Common myeloid progenitor, CD34-positive (primary cell): ENCODE measurements around the gene SWSAP1.
"Not testable (repeated sequence)": the region's sequence is repeated elsewhere in the genome, so short reads cannot be mapped to it uniquely, and the experiment has no call there.

Source experiments
- CTCF ChIA-PET: fragments of 350-600 bp; sonication (Branson Sonifier 250); formaldehyde crosslinking; loops from one replicate; lab custom pipeline; 2021; ENCODE audit warnings: antibody characterized with exemption; lab: Charles Lee
- POLR2A ChIA-PET: fragments of 350-600 bp; sonication (Branson Sonifier 250); formaldehyde crosslinking; loops from one replicate; lab custom pipeline; 2021; ENCODE audit warnings: antibody characterized with exemption; lab: Charles Lee
- DNase-seq, 3 donors: peaks; one replicate each; pipeline versions ENCODE4 v3.0.0 to v3.0.0-alpha.2; 2013
- H3K27ac ChIP-seq, 2 experiments: 1 replicate in 1 of 2; 2 replicates in 1 of 2; pipeline ENCODE4 v1.7.0; 2013; ENCODE audit warnings: inconsistent platforms in 2 of 2, low read length in 2 of 2, mild to moderate bottlenecking in 2 of 2, low read depth in 1 of 2, moderate library complexity in 1 of 2; ENCODE audit not compliant: severe bottlenecking in 2 of 2, insufficient read depth in 1 of 2, poor library complexity in 1 of 2
- H3K27me3 ChIP-seq, 5 experiments: replicated peaks in 2 of 5; 1 replicate in 3 of 5; 2 replicates in 2 of 5; pipeline versions ENCODE4 v1.6.1 to v1.7.0; 2013; ENCODE audit warnings: low read length in 4 of 5, mild to moderate bottlenecking in 2 of 5, moderate library complexity in 2 of 5, inconsistent platforms in 1 of 5; ENCODE audit not compliant: insufficient read depth in 5 of 5, control insufficient read depth in 4 of 5
- H3K36me3 ChIP-seq, 4 experiments: 1 replicate in 2 of 4; 2 replicates in 2 of 4; pipeline versions ENCODE4 v1.6.1 to v1.7.0; 2013; ENCODE audit warnings: low read length in 3 of 4, control low read depth in 1 of 4, mild to moderate bottlenecking in 1 of 4; ENCODE audit not compliant: control insufficient read depth in 4 of 4, insufficient read depth in 4 of 4
- H3K4me1 ChIP-seq, 4 experiments: 1 replicate in 3 of 4; 2 replicates in 1 of 4; pipeline versions ENCODE4 v1.6.1 to v1.7.1; 2013; ENCODE audit warnings: low read length in 3 of 4, mild to moderate bottlenecking in 3 of 4, control low read depth in 1 of 4, inconsistent platforms in 1 of 4, moderate library complexity in 1 of 4; ENCODE audit not compliant: control insufficient read depth in 4 of 4, insufficient read depth in 4 of 4; ENCODE audit errors: control extremely low read depth in 1 of 4
- H3K4me3 ChIP-seq, 7 experiments: 1 replicate in 4 of 7; 2 replicates in 3 of 7; pipeline versions ENCODE4 v1.5.1 to v1.7.0; 2013; ENCODE audit warnings: mild to moderate bottlenecking in 7 of 7, low read length in 6 of 7, moderate library complexity in 6 of 7, inconsistent platforms in 2 of 7, low read depth in 2 of 7, control low read depth in 1 of 7; ENCODE audit not compliant: insufficient read depth in 4 of 7, control insufficient read depth in 1 of 7; ENCODE audit errors: extremely low read depth in 1 of 7
- H3K9me3 ChIP-seq, 5 experiments: 1 replicate in 4 of 5; 2 replicates in 1 of 5; pipeline versions ENCODE4 v1.6.1 to v1.7.1; 2013; ENCODE audit warnings: low read length in 4 of 5, mild to moderate bottlenecking in 2 of 5, inconsistent platforms in 1 of 5, low read depth in 1 of 5, moderate library complexity in 1 of 5; ENCODE audit not compliant: control insufficient read depth in 4 of 5, insufficient read depth in 2 of 5; ENCODE audit errors: control extremely low read depth in 1 of 5
- WGBS: methylation state at CpG from one replicate; pipeline ENCODE4 v1.1.5; 2013; ENCODE audit not compliant: insufficient coverage; 5-methylcytosine and 5-hydroxymethylcytosine counted together

SWSAP1 gene

GRCh38 chr19:11340099-11340467 is 34.4 kb upstream of the SWSAP1 start:
- not testable (repeated sequence) for H3K27ac ChIP-seq, H3K9me3 ChIP-seq
- WGBS = 89% methylated on average over 7 of the region's 8 CpGs

GRCh38 chr19:11342429-11342828 is 32.0 kb upstream of the SWSAP1 start:
- H3K36me3 ChIP-seq = peaks cover 0 to 8% (median 4%) of the 10 kb centered on the region in 4 experiments
- no peak for DNase-seq
- H3K27ac ChIP-seq = no peak overlapping the region
- 100% methylated on average over 3 of the region's 3 CpGs for WGBS
- H3K4me1 ChIP-seq = peaks cover 13 to 66% (median 60%) of the 10 kb centered on the region in 4 experiments
- no peak overlapping the region for H3K4me3 ChIP-seq
- H3K9me3 ChIP-seq = no peaks in the 10 kb centered on the region
- ChIA-PET CTCF (no interaction called here), POLR2A (no interaction called here)
- no peaks in the 10 kb centered on the region for H3K27me3 ChIP-seq

More at GRCh38 chr19:11340099-11340467, 34.4 kb upstream of the SWSAP1 start:
- Histone ChIP-seq H3K4me3 (peak overlapping the region; percentile 57 to 90 (median 77)), H3K36me3 (peaks cover 0 to 23% (median 13%) of the 10 kb centered on the region in 4 experiments), H3K4me1 (peaks cover 12 to 52% (median 52%) of the 10 kb centered on the region in 4 experiments)
- not testable (repeated sequence) for DNase-seq, H3K27me3 ChIP-seq
- ChIA-PET POLR2A (interaction anchor here (0.7 to 1.9 kb wide), 3 partner anchors 17 to 40 kb away, joined by 3 to 15 read pairs (median 3); no protein-coding TSS in a partner anchor), CTCF (interaction anchor here (0.8 to 1.6 kb wide), 6 partner anchors 17 to 45 kb away, joined by 3 to 5 read pairs (median 4); partner anchors contain the start of genes SWSAP1 and TSPAN16)

GRCh38 chr19:11345122-11345803 is 29.2 kb upstream of the SWSAP1 start:
- POLR2A ChIA-PET = interaction anchor here (1.0 to 1.1 kb wide), 2 partner anchors 13 to 22 kb away, joined by 3 to 4 read pairs; no protein-coding TSS in a partner anchor
- no peaks in the 10 kb centered on the region for H3K27me3 ChIP-seq
- peak overlapping the region; percentile 72 to 89 for H3K27ac ChIP-seq
- peak overlapping the region; percentile 51 to 92 (median 78) for H3K4me3 ChIP-seq
- CTCF ChIA-PET = interaction anchor here (1.0 to 2.2 kb wide), 9 partner anchors 9 to 51 kb away, joined by 3 to 11 read pairs (median 5); partner anchors contain the start of genes SWSAP1 and TSPAN16
- peaks cover 7 to 47% (median 41%) of the 10 kb centered on the region in 4 experiments for H3K4me1 ChIP-seq
- H3K9me3 ChIP-seq = peaks cover 0 to 7% (median 5%) of the 10 kb centered on the region in 5 experiments
- no peak for DNase-seq
- peaks cover 0 to 10% (median 4%) of the 10 kb centered on the region in 4 experiments for H3K36me3 ChIP-seq
- WGBS = 30% methylated on average over 4 of the region's 15 CpGs

GRCh38 chr19:11346104-11346940 is 28.1 kb upstream of the SWSAP1 start, which contains the start of the genes CCDC159 and TMEM205:
TSS of gene CCDC159 (plus strand) at chr19:11346519. CDS start at chr19:11346607, 88 bp downstream.
TSS of gene TMEM205 (minus strand) at chr19:11346268. CDS start at chr19:11345619, 649 bp downstream.
- DNase-seq = peak; percentile 99 to 100 (median 100)
- ChIA-PET CTCF (interaction anchor here (0.8 to 1.9 kb wide), 10 partner anchors 9 to 60 kb away, joined by 3 to 11 read pairs (median 5); partner anchors contain the start of genes SWSAP1 and TSPAN16), POLR2A (interaction anchor here (0.6 to 1.5 kb wide), 6 partner anchors 14 to 89 kb away, joined by 3 to 10 read pairs (median 4); partner anchors contain the start of genes PRKCSH and SWSAP1)
- Histone ChIP-seq H3K27me3 (no peaks in the 10 kb centered on the region), H3K4me1 (peaks cover 7 to 47% (median 41%) of the 10 kb centered on the region in 4 experiments), H3K9me3 (peaks cover 0 to 7% (median 5%) of the 10 kb centered on the region in 5 experiments), H3K27ac (peak within 1 kb of the TSS; percentile 72 to 89), H3K36me3 (peaks cover 0 to 10% (median 3%) of the 10 kb centered on the region in 4 experiments), H3K4me3 (peak within 1 kb of the TSS; percentile 51 to 92 (median 78))
- under 1% methylated on average over 34 of the region's 50 CpGs for WGBS

GRCh38 chr19:11347546-11348039 is 26.9 kb upstream of the SWSAP1 start:
- peaks cover 0 to 5% (median 0%) of the 10 kb centered on the region in 4 experiments for H3K36me3 ChIP-seq
- no peaks in the 10 kb centered on the region for H3K27me3 ChIP-seq
- no peak overlapping the region for H3K27ac ChIP-seq
- peaks cover 7 to 47% (median 41%) of the 10 kb centered on the region in 4 experiments for H3K4me1 ChIP-seq
- CTCF ChIA-PET = interaction anchor here (1.0 to 1.9 kb wide), 2 partner anchors 10 to 30 kb away, joined by 3 to 4 read pairs; no protein-coding TSS in a partner anchor
- POLR2A ChIA-PET = interaction anchor here (0.6 to 0.9 kb wide), 2 partner anchors 28 to 1702 kb away, joined by 3 to 5 read pairs; no protein-coding TSS in a partner anchor
- peaks cover 0 to 7% (median 5%) of the 10 kb centered on the region in 5 experiments for H3K9me3 ChIP-seq
- H3K4me3 ChIP-seq = no peak overlapping the region
- WGBS = 74% methylated on average over 6 of the region's 7 CpGs
- DNase-seq = peak in 2 of 3 donors; percentile 29 to 42

GRCh38 chr19:11349171-11349570 is 25.3 kb upstream of the SWSAP1 start:
- no peak for DNase-seq
- peaks cover 0 to 7% (median 5%) of the 10 kb centered on the region in 5 experiments for H3K9me3 ChIP-seq
- POLR2A ChIA-PET = no interaction called here
- H3K27me3 ChIP-seq = no peaks in the 10 kb centered on the region
- 100% methylated on average over 1 of the region's 4 CpGs for WGBS
- CTCF ChIA-PET = interaction anchor here (0.8 to 1.9 kb wide), 2 partner anchors 19 to 31 kb away, joined by 3 to 5 read pairs; no protein-coding TSS in a partner anchor
- peaks cover 0 to 2% (median 0%) of the 10 kb centered on the region in 4 experiments for H3K36me3 ChIP-seq
- no peak overlapping the region for H3K27ac ChIP-seq
- H3K4me1 ChIP-seq = peaks cover 5 to 33% (median 30%) of the 10 kb centered on the region in 4 experiments
- no peak overlapping the region for H3K4me3 ChIP-seq
